IMR-90 (cell line): ENCODE data around the gene ZSCAN29.

Source experiments
- CEBPB ChIP-seq: IDR thresholded peaks from 2 replicates; pipeline ENCODE4 v1.6.1; 2012; ENCODE audit warnings: low read depth, low read length, improper control_type of control experiment
- CHD1 ChIP-seq: IDR thresholded peaks from 2 replicates; pipeline ENCODE4 v1.6.1; 2012; ENCODE audit warnings: low read depth, low read length, improper control_type of control experiment
- MXI1 ChIP-seq: IDR thresholded peaks from 2 replicates; pipeline ENCODE4 v1.6.1; 2012; ENCODE audit warnings: low read depth, mild to moderate bottlenecking, low read length, moderate library complexity, borderline replicate concordance
- NFE2L2 ChIP-seq: fragments of 150-350 bp; IDR thresholded peaks from 2 replicates; pipeline ENCODE4 v1.6.1; 2016; ENCODE audit warnings: low read depth, mild to moderate bottlenecking, low read length
- POLR2A ChIP-seq: IDR thresholded peaks from 2 replicates; pipeline ENCODE4 v1.6.1; 2012; ENCODE audit warnings: mild to moderate bottlenecking, low read depth, low read length
- RAD21 ChIP-seq: IDR thresholded peaks from 2 replicates; pipeline ENCODE4 v1.6.1; 2012; ENCODE audit warnings: low read length, improper control_type of control experiment
- RFX5 ChIP-seq: IDR thresholded peaks from 2 replicates; pipeline ENCODE4 v1.8.0; 2012; ENCODE audit warnings: low read depth, mild to moderate bottlenecking, low read length, moderate library complexity
- TF ChIP-seq, protein P1 (sequence below): conservative IDR thresholded peaks from 2 replicates; pipeline ENCODE4 v1.5.1; 2012; ENCODE audit warnings: mild to moderate bottlenecking, low read depth, low read length, improper control_type of control experiment

DNA sequence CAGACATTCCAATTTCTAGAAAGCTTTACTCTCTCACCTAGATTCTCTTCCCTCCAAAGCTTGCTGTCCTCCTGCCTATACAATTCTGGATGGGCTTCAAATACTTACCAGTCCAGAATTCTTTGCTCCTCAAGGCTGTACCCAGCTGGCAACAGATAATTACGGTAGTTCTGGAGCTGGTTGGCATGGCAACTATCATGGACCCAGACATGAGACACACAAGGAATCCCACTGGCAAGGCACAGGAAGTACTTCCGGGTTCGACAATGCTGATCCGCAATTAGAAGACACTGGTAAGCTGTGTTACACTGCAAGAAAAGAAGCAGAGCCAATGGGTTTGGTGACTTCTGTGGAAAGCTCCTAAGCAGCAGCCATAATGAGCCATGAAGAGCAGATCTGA, 37.9 kb upstream of the ZSCAN29 start:
- TF ChIP-seq, protein P1, sequence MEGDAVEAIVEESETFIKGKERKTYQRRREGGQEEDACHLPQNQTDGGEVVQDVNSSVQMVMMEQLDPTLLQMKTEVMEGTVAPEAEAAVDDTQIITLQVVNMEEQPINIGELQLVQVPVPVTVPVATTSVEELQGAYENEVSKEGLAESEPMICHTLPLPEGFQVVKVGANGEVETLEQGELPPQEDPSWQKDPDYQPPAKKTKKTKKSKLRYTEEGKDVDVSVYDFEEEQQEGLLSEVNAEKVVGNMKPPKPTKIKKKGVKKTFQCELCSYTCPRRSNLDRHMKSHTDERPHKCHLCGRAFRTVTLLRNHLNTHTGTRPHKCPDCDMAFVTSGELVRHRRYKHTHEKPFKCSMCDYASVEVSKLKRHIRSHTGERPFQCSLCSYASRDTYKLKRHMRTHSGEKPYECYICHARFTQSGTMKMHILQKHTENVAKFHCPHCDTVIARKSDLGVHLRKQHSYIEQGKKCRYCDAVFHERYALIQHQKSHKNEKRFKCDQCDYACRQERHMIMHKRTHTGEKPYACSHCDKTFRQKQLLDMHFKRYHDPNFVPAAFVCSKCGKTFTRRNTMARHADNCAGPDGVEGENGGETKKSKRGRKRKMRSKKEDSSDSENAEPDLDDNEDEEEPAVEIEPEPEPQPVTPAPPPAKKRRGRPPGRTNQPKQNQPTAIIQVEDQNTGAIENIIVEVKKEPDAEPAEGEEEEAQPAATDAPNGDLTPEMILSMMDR, result no peak
- TF ChIP-seq POLR2A (no peak), MXI1 (no peak), NFE2L2 (no peak), RAD21 (no peak), RFX5 (no peak), CHD1 (no peak), CEBPB (no peak)
